Right atrium auricular region (tissue), 2 donors: Measurements from ENCODE around the gene PNPT1. TPM values are rescaled to one million over a fixed set of nuclear protein-coding genes. Genes with fewer than 3 reads are reported as not detected.
"Not testable (repeated sequence)": the region's sequence is repeated elsewhere in the genome, so short reads cannot be mapped to it uniquely, and the experiment has no call there.

ENCODE experiments used
- DNase-seq: peaks from one replicate; pipeline ENCODE4 v3.0.0-alpha.2; 2019; ENCODE audit warnings: low spot score
- H3K27ac ChIP-seq, 2 donors: fragments of 200-600 bp; sonication (generic); 1 replicate in 1 of 2; 2 replicates in 1 of 2; pipeline ENCODE4 v1.5.1; 2016 to 2019
- H3K27me3 ChIP-seq, 2 donors: fragments of 200-600 bp; sonication (generic); one replicate each; pipeline versions ENCODE4 v1.5.1 to v1.6.0; 2017 to 2019
- H3K36me3 ChIP-seq: fragments of 200-600 bp; sonication (generic); one replicate; pipeline ENCODE4 v1.5.1; 2016
- H3K4me1 ChIP-seq, 2 donors: fragments of 200-600 bp; sonication (generic); one replicate each; pipeline versions ENCODE4 v1.5.1 to v1.6.0; 2017 to 2019
- H3K4me3 ChIP-seq, 2 donors: fragments of 200-600 bp; sonication (generic); 1 replicate in 1 of 2; 2 replicates in 1 of 2; pipeline ENCODE4 v1.5.1; 2017 to 2019; ENCODE audit warnings: mild to moderate bottlenecking in 1 of 2, moderate library complexity in 1 of 2
- H3K9me3 ChIP-seq, 2 donors: fragments of 200-600 bp; sonication (generic); one replicate each; pipeline ENCODE4 v1.5.1; 2019
- CTCF ChIP-seq, 2 donors: fragments of 200-600 bp; sonication (generic); IDR thresholded peaks; one replicate each; pipeline ENCODE4 v1.5.1; 2019; ENCODE audit warnings: antibody characterized with exemption in 2 of 2
- total RNA-seq, 2 donors: library from RNA; depleted of rRNA; stranded (reverse); fragments of >200 nt; gene quantifications; one replicate each; pipeline ENCODE4 v1.1.0, GENCODE V29; 2016

Gene PNPT1
- total RNA-seq, 2 donors from 2014 or later = 8.1 to 11.9 TPM

GRCh38 chr2:55715626-55716025 is 22.0 kb upstream of the PNPT1 start:
- H3K27me3 ChIP-seq = no peaks in the 10 kb centered on the region
- no peak for DNase-seq
- no peak overlapping the region for H3K4me3 ChIP-seq
- H3K36me3 ChIP-seq = no peaks in the 10 kb centered on the region
- H3K4me1 ChIP-seq = no peaks in the 10 kb centered on the region
- TF ChIP-seq CTCF (IDR thresholded peaks at IDR 0.05) = no peak
- no peaks in the 10 kb centered on the region for H3K9me3 ChIP-seq
- no peak overlapping the region for H3K27ac ChIP-seq

GRCh38 chr2:55715178-55715577 is 21.5 kb upstream of the PNPT1 start:
- H3K4me1 ChIP-seq, DNase-seq, H3K27me3 ChIP-seq, H3K36me3 ChIP-seq, H3K9me3 ChIP-seq, H3K4me3 ChIP-seq, H3K27ac ChIP-seq: not testable (repeated sequence)

GRCh38 chr2:55712477-55713060 is 18.9 kb upstream of the PNPT1 start:
- no peak for TF ChIP-seq CTCF (IDR thresholded peaks at IDR 0.05)
- Histone ChIP-seq H3K4me3 (no peak overlapping the region), H3K27me3 (no peaks in the 10 kb centered on the region), H3K9me3 (no peaks in the 10 kb centered on the region), H3K27ac (no peak overlapping the region), H3K4me1 (no peaks in the 10 kb centered on the region), H3K36me3 (no peaks in the 10 kb centered on the region)
- DNase-seq = no peak

GRCh38 chr2:55710025-55710424 is 16.4 kb upstream of the PNPT1 start:
- no peaks in the 10 kb centered on the region for H3K27me3 ChIP-seq

GRCh38 chr2:55707751-55708150 is 14.1 kb upstream of the PNPT1 start:
- DNase-seq = no peak
- H3K9me3 ChIP-seq = no peaks in the 10 kb centered on the region
- H3K4me1 ChIP-seq = no peaks in the 10 kb centered on the region
- no peak for TF ChIP-seq CTCF (IDR thresholded peaks at IDR 0.05)
- H3K36me3 ChIP-seq = no peaks in the 10 kb centered on the region
- no peak overlapping the region for H3K4me3 ChIP-seq
- no peaks in the 10 kb centered on the region for H3K27me3 ChIP-seq
- H3K27ac ChIP-seq = no peak overlapping the region

More at GRCh38 chr2:55710025-55710424, 16.4 kb upstream of the PNPT1 start:
- Histone ChIP-seq H3K4me3 (no peak overlapping the region), H3K4me1 (no peaks in the 10 kb centered on the region), H3K27ac (no peak overlapping the region), H3K36me3 (no peaks in the 10 kb centered on the region), H3K9me3 (no peaks in the 10 kb centered on the region)
- no peak for DNase-seq
- TF ChIP-seq CTCF (IDR thresholded peaks at IDR 0.05) = no peak

GRCh38 chr2:55706258-55706657 is 12.6 kb upstream of the PNPT1 start:
- H3K4me1 ChIP-seq, H3K27me3 ChIP-seq, H3K9me3 ChIP-seq, H3K4me3 ChIP-seq, H3K36me3 ChIP-seq, H3K27ac ChIP-seq, DNase-seq: not testable (repeated sequence)

GRCh38 chr2:55705027-55705653 is 11.5 kb upstream of the PNPT1 start:
- H3K4me3 ChIP-seq = no peak overlapping the region
- no peak overlapping the region for H3K27ac ChIP-seq
- H3K27me3 ChIP-seq = no peaks in the 10 kb centered on the region
- no peaks in the 10 kb centered on the region for H3K36me3 ChIP-seq
- no peaks in the 10 kb centered on the region for H3K4me1 ChIP-seq
- TF ChIP-seq CTCF (IDR thresholded peaks at IDR 0.05) = no peak
- no peaks in the 10 kb centered on the region for H3K9me3 ChIP-seq
- DNase-seq = no peak
